ENCODE data around the gene FAM219A.
"Not testable (repeated sequence)": the region's sequence is repeated elsewhere in the genome, so short reads cannot be mapped to it uniquely, and the experiment has no call there.

FAM219A gene

DNA sequence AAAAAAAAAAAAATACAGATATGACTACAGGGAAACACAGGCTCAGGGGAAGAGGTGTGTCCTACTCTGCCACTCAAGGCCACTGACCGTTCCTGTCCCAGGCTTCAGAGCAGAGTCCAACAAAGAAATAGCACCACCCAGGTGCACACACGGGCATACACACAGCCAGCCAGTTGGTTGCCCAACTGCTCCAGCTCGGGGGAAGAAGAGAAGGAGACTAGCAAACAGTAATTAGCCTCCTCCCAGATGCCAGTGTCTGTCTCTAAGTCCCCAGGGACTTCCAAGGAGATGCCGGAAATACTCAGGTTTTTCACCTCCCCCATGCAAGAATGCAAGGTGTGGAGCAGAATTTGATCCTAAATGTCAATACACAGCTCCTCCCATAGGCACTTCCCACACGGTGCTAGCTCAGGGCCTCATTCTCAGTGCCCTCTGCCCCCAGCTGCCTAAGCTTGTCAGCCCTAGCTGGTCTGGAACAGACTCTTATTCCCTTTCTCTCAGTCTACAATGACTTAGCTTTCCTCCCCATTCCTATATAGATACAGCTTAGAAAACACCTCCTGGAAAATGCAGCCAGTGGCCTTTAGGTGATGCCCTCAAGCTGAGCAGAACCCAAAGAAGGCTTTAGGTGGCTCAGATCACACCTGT, 83.3 kb downstream of the FAM219A start:
- peak; percentile 10 for DNase-seq

DNA sequence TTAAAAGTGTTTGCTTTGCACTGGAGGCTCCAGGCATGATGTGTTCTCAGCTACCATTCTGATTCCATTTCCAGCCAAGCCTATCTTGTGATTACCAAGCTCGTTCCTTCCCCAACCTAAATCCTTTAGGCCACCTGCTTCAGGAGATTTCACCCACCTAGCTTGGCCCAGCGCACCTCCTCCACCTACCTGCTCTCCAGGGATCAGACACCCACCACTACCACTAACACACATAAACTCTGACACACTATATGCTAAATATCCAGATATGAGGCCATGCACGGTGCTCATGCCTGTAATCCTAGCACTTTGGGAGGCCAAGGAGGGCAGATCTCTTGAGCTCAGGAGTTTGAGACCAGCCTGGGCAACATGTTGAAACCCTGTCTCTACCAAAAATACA, 84.0 kb downstream of the FAM219A start:
- no peak for DNase-seq

DNA sequence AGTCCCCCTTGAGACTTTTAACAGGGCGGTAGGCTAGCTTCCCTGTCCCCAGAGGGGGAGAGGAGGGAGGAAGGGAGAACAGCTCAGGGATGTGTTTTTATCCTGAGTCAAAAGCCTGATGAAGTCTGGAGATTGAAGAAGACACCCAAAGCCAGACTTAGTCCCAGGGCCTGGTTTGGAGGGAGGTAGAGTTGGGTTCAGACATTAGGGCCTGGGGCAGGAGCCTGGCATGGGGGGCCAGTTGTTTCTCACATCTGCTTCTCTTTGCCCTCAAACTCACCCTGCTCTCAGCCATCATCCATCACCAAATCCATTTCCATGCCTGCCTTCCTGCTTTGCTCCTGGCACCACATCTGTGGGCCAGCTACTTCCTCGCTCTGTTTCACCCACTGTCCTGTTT, 84.6 kb downstream of the FAM219A start:
- DNase-seq, result no peak

DNA sequence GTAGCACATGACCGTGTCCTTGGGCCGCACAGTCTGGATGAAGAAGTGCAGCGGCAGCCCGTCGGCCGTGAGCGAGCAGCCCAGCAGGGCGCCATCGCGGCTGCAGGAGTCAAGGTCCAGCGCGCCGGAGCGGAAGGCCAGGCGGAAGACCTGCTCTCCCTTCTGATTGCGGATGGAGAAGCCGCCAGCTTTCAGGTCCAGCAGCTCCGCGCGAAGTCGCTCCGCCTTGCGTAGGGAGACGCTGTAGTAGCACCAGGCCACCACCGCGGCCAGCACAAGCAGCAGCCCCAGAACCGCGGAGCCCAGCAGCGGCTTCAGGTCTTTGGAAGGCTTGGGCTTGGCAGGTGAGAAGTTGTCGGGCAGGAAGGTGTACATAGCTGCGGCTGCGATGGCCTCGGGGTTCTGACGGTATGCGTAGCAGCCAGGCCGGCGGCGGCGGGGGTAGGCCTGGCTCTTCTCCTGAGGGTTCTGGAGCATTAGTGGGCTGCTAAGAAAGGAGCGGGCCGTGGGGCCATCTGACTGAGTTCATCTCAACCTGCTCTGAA, 85.8 kb downstream of the FAM219A start:
- no peak for DNase-seq

DNA sequence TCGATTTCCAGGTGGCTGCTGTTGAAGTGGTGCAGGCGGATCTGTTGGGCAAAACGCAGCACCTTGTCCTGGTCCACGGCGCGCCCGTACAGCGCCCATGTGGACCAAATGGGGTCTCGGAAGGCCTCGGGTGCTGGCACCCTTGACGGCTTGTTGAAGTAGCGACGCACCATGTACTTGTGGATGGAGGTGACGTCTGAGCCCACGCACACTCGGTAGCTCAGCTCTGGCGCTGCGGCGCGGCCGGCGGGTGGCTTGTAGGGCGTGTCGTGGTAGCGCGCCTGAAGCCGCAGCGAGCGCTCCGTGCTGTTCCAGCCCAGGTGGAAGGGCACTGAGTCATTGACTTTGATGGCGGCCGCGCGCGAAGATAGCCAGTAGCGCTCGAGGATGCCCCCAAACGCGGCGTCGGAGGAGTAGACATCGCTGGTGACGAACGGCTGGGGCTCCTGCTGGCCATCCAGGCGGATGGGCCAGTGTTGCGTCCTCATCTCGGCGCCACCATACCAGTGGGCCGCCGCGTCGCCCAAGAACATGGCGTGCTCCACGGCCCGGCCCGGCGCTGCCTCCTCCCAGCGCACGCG, 86.4 kb downstream of the FAM219A start:
- no peak for DNase-seq

DNA sequence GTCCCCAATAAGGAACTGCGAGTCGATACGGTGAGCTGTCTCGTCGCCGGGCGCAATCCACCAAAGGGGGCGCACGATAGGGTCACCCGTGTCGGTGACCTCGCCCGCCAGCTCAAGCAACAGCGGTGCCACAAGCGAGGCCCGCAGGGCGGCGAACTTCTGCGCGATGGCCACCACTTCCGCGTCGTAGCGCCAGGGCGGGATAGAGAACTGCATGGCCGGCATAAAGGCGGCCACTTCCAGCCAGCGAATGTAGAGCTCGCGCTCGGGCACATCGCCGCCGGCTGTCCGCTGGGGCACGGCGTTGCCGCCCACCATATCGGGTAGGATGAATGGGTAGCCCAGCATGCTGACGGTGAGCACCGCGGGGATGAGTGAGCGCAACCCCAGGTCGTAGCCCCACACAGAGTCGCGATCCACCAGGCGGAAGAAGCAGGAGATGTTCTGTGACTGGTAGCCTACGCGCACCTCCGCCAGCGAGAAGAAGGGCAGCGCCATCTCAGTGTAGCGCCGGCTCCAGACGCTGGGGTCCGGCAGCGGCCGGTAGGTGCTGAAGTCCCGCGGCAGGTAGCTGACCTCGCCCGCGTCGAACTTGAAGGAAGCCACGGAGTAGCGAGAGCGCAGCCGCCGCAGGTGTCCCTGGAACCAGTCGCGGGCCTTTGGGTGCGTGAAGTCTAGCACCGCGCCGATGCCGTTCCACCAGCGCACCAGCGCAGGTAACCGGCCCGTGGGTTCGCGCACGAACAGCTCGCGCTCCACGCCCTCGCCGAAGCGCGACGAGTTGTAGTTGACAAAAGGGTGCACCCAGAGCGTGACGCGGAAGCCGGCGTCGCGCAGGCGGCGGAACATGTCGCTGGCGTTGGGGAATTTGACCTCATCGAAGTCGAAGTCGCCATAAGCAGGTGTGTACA, 87.1 kb downstream of the FAM219A start:
- no peak for DNase-seq

DNA sequence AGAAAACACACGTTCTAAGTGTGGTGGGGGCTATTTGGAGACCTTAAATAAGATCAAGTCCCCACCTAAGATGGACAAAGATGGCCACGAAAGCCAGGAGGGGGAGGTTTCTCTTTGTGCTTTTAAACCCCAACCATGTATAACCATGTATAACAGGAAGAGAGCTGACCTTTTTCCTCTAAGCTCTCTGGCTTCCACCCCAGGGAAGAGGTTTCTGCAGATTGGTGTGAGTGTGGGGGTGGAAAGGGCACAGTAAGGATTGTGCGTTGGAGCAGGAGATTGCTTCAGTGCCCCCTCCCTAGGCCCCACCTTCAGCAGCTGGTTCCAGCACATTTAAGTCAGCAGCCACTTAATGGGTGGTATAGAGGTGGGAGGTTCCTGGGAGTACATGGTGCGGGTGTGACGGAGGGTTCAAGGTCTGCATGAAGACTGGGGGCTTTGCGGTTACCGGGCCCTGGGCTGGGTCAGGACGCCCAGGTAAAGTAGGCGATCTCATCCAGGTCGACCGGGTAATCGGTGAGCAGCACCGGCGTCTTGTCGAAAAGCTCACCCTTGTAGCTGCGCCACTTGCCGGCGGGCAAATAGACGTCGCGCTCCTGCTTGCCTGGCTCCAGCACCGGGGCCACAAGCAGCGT, 87.9 kb downstream of the FAM219A start:
- no peak for DNase-seq

DNA sequence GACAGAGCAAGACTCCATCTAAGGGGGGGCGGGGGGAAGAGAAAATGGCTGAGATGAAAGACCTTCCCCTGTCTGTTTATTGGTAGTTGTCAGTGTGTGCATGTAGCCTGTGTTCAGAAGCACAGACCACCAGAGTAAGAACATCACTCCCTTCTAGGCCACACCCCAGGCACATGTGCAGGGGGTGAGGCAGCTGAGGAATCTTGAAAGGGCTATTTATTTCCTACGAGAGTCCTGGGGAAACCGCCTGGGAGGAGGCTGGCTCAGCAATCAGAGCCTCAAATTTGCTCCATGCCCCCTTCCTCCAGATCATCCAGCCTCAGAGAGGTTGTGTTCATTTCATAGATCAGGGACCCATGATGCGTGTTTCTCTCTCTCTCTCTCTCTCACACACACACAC, 88.7 kb downstream of the FAM219A start:
- no peak for DNase-seq

DNA sequence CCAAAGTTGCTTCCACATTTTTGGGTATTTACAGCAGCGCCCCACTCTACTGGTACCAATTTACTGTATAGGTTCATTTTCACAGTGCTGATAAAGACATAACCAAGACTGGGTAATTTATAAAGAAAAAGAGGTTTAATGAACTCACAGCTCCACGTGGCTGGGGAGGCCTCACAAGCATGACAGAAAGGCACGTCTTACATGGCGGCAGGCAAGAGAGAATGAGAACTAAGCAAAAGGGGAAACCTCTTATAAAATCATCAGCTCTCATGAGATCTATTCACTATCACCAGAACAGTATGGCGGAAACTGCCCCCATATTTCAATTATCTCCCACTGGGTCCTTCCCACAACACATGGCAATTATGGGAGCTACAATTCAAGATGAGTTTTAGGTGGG, 89.6 kb downstream of the FAM219A start:
- not testable (repeated sequence) for DNase-seq

DNA sequence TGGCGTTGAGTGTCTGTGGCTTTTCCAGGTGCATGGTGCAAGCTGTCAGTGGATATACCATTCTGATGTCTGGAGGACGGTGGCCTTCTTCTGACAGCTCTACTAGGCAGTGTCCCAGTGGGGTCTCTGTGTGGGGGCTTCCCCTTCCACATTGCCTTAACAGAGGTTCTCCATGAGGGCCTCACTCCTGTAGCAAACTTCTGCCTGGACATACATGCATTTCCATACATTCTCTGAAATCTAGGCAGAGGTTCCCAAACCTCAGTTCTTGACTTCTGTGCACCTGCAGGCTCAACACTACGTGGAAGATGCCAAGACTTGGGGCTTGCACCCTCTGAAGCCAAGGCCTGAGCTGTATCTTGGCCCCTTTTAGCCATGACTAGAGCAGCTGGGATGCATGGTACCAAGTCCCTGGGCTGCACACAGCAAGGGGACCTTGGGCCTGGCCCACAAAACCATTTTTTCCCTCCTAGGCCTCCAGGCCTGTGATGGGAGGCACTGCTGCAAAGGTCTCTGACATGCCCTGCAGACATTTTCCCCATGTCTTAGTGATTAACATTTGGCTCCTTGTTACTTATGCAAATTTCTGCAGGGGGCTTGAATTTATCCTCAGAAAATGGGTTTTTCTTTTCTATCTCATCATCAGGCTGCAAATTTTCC, 90.5 kb downstream of the FAM219A start:
- not testable (repeated sequence) for DNase-seq

DNA sequence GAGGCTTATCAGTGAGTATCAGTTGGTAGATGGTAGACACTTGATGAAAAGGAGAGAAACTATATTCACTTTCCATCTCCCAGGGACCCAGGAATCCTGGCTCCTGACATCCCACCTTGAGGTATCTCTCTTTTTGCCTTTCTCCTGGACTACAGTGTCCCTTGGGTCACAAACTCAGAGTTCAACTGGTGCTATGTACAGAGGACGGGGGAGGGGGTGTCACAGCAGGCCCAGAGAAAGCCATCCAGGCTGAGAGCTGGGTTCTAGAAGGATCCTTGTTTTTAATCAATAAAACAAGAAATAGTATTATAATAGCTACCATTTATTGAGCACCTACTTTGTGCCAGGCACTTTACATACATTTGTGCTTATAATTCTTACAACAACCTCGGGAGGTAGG, 92.0 kb downstream of the FAM219A start:
- no peak for DNase-seq

DNA sequence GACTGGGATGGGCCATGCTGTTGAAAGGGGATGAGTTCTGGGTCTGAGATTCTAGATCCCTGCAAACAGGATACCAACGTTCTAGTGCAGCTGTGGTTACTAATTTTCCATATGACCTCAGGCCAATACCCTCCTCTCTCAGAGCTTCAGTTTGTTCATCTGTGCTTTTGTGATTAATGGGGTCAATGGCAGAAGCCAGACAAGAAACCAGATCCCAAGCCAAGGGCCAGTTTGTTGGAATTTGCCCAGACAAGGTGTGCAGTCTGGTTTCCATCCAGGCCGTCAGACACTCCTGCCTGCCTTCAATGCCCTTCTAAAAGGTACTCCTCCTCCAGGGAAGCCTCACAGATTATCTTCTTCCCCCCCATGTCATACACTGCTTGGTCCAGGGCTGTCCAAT, 93.1 kb downstream of the FAM219A start:
- DNase-seq, result no peak

DNA sequence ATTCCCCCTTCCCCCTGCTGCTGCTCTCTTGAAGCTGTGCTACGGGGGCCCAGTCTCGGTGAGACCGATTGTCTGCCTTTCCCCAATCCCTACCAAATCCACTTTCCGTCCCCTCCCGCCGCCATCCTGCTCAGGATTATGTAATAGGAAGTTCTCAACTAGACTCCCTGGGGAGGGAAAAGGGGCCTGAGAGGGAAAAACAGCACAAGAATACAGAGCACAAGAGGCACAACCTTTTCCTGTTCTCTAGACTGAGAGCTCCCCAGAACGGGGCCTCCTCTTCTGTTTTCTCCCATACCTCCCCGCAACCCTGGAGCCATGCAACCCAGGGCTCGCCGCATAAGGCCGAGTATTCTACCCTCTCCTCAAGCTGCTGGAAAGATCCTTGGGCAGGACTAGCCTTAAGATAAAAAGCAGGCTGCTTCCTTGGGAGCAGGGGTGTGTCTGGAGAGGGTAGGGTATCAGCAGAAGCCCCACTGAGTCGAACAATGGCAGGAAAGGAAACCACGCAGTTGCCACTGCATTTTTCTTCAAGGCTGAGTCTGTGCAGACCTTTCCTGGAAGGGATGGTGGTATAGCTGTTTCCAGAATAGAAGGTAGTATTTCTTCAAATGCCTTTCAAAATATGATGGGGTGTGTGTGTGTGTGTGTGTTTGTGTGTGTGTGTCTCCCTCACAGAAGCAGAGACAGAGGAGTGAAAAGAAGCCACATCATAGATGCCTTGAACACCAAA, 94.6 kb downstream of the FAM219A start:
- no peak for DNase-seq

DNA sequence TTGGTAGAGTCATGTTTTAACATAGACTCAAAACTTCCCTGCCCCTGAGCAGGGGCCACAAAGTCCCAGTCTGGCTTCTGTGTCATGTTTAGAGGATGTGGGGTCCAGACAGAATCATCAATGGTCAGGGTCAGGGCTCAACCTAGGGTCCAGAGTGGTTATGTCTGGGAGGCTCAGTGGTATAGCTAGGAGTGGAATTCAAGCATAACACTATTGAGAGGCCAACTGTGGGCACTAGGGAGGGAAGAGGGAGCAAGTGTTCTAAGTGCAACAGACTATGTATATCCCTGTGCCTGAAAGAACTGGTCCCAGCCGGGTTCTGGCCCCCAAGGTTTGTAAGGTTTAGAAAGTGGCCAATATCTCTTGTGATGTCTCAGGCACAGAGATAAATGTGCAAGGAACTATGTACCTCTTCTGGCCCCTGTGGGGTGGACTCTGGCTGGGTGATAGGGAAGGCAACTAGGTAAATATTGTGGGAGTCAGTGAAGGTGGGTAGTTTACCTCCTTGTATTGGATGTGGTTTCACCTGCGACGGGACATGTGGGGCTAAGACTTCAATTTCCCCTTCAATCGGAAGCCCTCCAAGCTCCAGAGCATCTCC, 95.7 kb downstream of the FAM219A start:
- DNase-seq, result no peak

DNA sequence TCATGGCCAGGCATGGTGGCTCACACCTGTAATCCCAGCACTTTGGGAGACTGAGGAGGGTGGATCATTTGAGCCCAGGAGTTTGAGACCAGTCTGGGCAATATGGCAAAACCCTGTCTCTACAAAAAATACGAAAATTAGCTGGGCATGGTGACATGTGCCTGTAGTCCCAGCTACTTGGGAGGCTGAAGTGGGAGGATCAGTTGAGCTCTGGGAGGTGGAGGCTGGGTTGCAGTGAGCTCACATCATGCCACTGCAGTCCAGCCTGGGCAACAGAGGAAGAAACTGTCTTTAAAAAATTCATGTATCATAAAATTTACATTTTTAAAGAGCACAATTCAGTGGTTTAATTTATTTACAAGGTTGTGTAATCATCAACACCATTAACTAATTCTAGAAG, 105.4 kb downstream of the FAM219A start:
- not testable (repeated sequence) for DNase-seq

DNA sequence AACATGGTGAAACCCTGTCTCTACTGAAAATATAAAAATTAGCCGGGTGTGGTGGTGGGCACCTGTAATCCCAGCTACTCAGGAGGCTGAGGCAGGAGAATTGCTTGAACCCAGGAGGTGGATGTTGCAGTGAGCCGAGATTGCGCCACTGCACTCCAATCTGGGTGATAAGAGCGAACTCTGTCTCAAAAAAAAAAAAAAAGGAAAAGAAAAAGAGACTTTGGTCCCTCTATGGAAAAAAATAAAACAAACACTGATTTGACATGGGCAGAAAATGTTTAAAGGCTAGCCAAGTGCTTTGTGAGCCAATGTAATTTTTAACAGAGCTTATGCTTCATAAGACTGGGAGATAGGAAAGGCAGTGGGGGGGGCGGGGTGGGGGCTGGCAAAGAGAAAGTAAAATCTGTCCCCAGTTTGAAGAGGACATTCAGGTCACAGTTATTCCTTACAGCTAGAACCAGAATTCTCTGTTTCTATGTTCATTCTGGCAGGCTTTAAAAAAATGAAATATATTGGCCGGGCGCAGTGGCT, 106.2 kb downstream of the FAM219A start:
- not testable (repeated sequence) for DNase-seq

DNA sequence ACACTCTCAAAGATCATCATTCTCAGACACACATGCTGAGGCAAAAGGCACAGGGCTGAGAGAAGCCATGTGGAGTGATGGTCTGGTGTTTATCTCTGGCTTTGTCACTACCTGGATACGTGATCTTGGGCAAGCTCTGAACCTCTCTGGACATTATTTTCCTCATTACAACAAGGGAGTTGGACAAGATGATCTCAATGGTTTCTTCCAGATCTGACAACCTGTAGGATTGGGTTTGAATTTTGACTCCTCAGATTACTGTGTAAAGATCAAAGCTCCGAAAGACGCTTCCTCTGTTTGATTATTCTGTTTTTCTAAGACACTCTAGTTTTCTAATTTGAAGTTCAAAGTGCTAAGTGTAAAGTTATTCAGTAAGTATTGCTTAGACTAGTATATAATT, 109.0 kb downstream of the FAM219A start:
- DNase-seq, result no peak
